K562 (cell line): Measurements from ENCODE around the gene DENND2C.

Experiments used
- ARNT ChIP-seq, 2 experiments: fragments of 450-650 bp; IDR thresholded peaks; 2 replicates each; pipeline ENCODE4 v1.6.1; 2016; ENCODE audit warnings: mild to moderate bottlenecking in 1 of 2
- ATF4 ChIP-seq: fragments of 450-650 bp; formaldehyde crosslinking; IDR thresholded peaks from 2 replicates; pipeline ENCODE4 v1.4.0; 2022; ENCODE audit warnings: mild to moderate bottlenecking, moderate library complexity
- CEBPB ChIP-seq: fragments of 450-650 bp; IDR thresholded peaks from 2 replicates; pipeline ENCODE4 v1.6.1; 2016; ENCODE audit warnings: missing genetic modification characterization, missing compliant biosample characterization
- CREB1 ChIP-seq, 2 experiments: sonication (generic) in 1 of 2; formaldehyde crosslinking in 1 of 2; IDR thresholded peaks; 2 replicates each; pipeline versions ENCODE4 v1.6.1 to v1.8.0; 2012 to 2022; ENCODE audit warnings: inconsistent platforms in 1 of 2, mild to moderate bottlenecking in 1 of 2, missing genetic modification reagents in 1 of 2, moderate library complexity in 1 of 2
- CTCF ChIP-seq, 3 experiments: IDR thresholded peaks in 2 of 3; conservative IDR thresholded peaks in 1 of 3; 2 replicates each; pipeline ENCODE4 v1.5.1; 2011 to 2012; ENCODE audit warnings: low read length in 3 of 3, mild to moderate bottlenecking in 3 of 3, control low read depth in 2 of 3, improper control_type of control experiment in 1 of 3, inconsistent platforms in 1 of 3, low read depth in 1 of 3, mixed read lengths in 1 of 3, moderate library complexity in 1 of 3; ENCODE audit not compliant: insufficient read depth in 2 of 3
- ESRRA ChIP-seq: fragments of 450-650 bp; IDR thresholded peaks from 2 replicates; pipeline ENCODE4 v1.6.1; 2014; ENCODE audit warnings: low read depth, mild to moderate bottlenecking, moderate library complexity, borderline replicate concordance
- HCFC1 ChIP-seq: IDR thresholded peaks from 2 replicates; pipeline ENCODE4 v1.6.1; 2012; ENCODE audit warnings: low read depth, low read length, improper control_type of control experiment
- NR2C2 ChIP-seq, 2 experiments: fragments of 200-800 bp in 1 of 2; sonication (Bioruptor generic) in 1 of 2; sonication (generic) in 1 of 2; formaldehyde crosslinking in 1 of 2; IDR thresholded peaks; 2 replicates each; pipeline versions ENCODE4 v1.6.1 to v1.8.0; 2016 to 2022; ENCODE audit warnings: mild to moderate bottlenecking in 1 of 2, missing compliant biosample characterization in 1 of 2, missing genetic modification characterization in 1 of 2, missing genetic modification reagents in 1 of 2
- SIN3A ChIP-seq, 2 experiments: fragments of 150-350 bp in 1 of 2; IDR thresholded peaks; 2 replicates each; pipeline ENCODE4 v1.6.1; 2011 to 2016; ENCODE audit warnings: borderline replicate concordance in 2 of 2, low read depth in 2 of 2, low read length in 2 of 2, mild to moderate bottlenecking in 2 of 2, moderate library complexity in 2 of 2; ENCODE audit not compliant: control insufficient read depth in 1 of 2
- UBTF ChIP-seq, 2 experiments: IDR thresholded peaks; 2 replicates each; pipeline ENCODE4 v1.6.1; 2012; ENCODE audit warnings: improper control_type of control experiment in 2 of 2, low read depth in 2 of 2, low read length in 2 of 2, borderline replicate concordance in 1 of 2
- ZBTB11 ChIP-seq, 3 experiments: fragments of 200-800 bp in 1 of 3; fragments of 250-450 bp in 1 of 3; fragments of 450-650 bp in 1 of 3; sonication (Bioruptor Pico) in 1 of 3; sonication (Bioruptor generic) in 1 of 3; formaldehyde crosslinking in 1 of 3; IDR thresholded peaks; 2 replicates each; pipeline versions ENCODE4 v1.6.1 to v1.8.0; 2016 to 2022; ENCODE audit warnings: mild to moderate bottlenecking in 2 of 3, missing genetic modification characterization in 2 of 3, missing compliant biosample characterization in 1 of 3, moderate library complexity in 1 of 3
- ZNF740 ChIP-seq, 3 experiments: fragments of 200-800 bp in 1 of 3; sonication (Bioruptor generic) in 1 of 3; sonication (generic) in 1 of 3; formaldehyde crosslinking in 1 of 3; IDR thresholded peaks; 2 replicates each; pipeline versions ENCODE4 v1.6.1 to v1.8.0; 2016 to 2022; ENCODE audit warnings: mild to moderate bottlenecking in 2 of 3, missing compliant biosample characterization in 2 of 3, missing genetic modification characterization in 2 of 3, missing genetic modification reagents in 1 of 3

GRCh38 chr1:114710360-114710759 lies 40.5 kb upstream of the DENND2C start:
- TF ChIP-seq NR2C2 (CRISPR knock-in tag; IDR thresholded peaks at IDR 0.05) (no peak), NR2C2 (tag; IDR thresholded peaks at IDR 0.05) (no peak), CTCF (IDR thresholded peaks at IDR 0.05 in 2 of 3, conservative IDR thresholded peaks at IDR 0.05 in 1 of 3; ENCODE audit: insufficient read depth in 2 of 3, low read depth in 1 of 3, low read length in 3 of 3) (no peak), ZNF740 (CRISPR knock-in tag; IDR thresholded peaks at IDR 0.05) (no peak), ZNF740 (tag; IDR thresholded peaks at IDR 0.05) (no peak), HCFC1 (no peak), CEBPB (tag) (no peak), SIN3A (IDR thresholded peaks at IDR 0.05; ENCODE audit: borderline replicate concordance in 2 of 2, control insufficient read depth in 1 of 2, low read depth in 2 of 2, low read length in 2 of 2) (no peak), ZBTB11 (CRISPR knock-in tag; IDR thresholded peaks at IDR 0.05) (no peak), CREB1 (IDR thresholded peaks at IDR 0.05) (no peak), CREB1 (CRISPR knock-in tag; IDR thresholded peaks at IDR 0.05) (no peak), ARNT (IDR thresholded peaks at IDR 0.05) (no peak), ATF4 (CRISPR knock-in tag) (no peak), ESRRA (no peak), UBTF (IDR thresholded peaks at IDR 0.05; ENCODE audit: borderline replicate concordance in 1 of 2, low read depth in 2 of 2, low read length in 2 of 2) (no peak)
